WTC11 (cell line): Measurements from ENCODE around the gene ZNF14. TPM values are rescaled to one million over a fixed set of nuclear protein-coding genes. Genes with fewer than 3 reads are reported as not detected.

ENCODE experiments used
- ATAC-seq: fragments of 200-7000 bp; cut with Tn5 transposase; 2 replicates; pipeline ENCODE4 v1.10.0; 2021; ENCODE audit warnings: mild to moderate bottlenecking, moderate library complexity
- CTCF ChIA-PET: fragments of 300-600 bp; sonication (Branson Sonifier 250); formaldehyde crosslinking; loops from one replicate; lab custom pipeline; 2021; ENCODE audit warnings: antibody characterized with exemption; lab: Charles Lee
- POLR2A ChIA-PET: fragments of 350-600 bp; sonication (Branson Sonifier 250); formaldehyde crosslinking; loops from one replicate; lab custom pipeline; 2021; ENCODE audit warnings: antibody characterized with exemption; lab: Charles Lee
- DNase-seq: peaks from one replicate; pipeline ENCODE4 v3.0.0; 2021; ENCODE audit warnings: low spot score
- H3K27ac Mint-ChIP-seq: 2 replicates; pipeline ENCODE4 v1.8.0; 2021; ENCODE audit warnings: mixed read lengths
- H3K27me3 Mint-ChIP-seq: 2 replicates; pipeline ENCODE4 v1.8.0; 2021; ENCODE audit warnings: low read depth, mild to moderate bottlenecking, moderate library complexity, mixed read lengths
- H3K36me3 Mint-ChIP-seq: 2 replicates; pipeline ENCODE4 v1.8.0; 2021; ENCODE audit warnings: mixed read lengths
- H3K4me1 Mint-ChIP-seq: 2 replicates; pipeline ENCODE4 v1.8.0; 2022; ENCODE audit warnings: mixed read lengths
- H3K4me3 Mint-ChIP-seq: 2 replicates; pipeline ENCODE4 v1.8.0; 2021; ENCODE audit warnings: mild to moderate bottlenecking, moderate library complexity, mixed read lengths
- H3K9me3 Mint-ChIP-seq: 2 replicates; pipeline ENCODE4 v1.8.0; 2021; ENCODE audit warnings: mixed read lengths
- CREB1 ChIP-seq: sonication (generic); formaldehyde crosslinking; IDR thresholded peaks from 2 replicates; pipeline ENCODE4 v1.8.0; 2023; ENCODE audit warnings: mild to moderate bottlenecking, missing genetic modification reagents
- CREM ChIP-seq: sonication (generic); formaldehyde crosslinking; IDR thresholded peaks from 2 replicates; pipeline ENCODE4 v1.8.1; 2022; ENCODE audit warnings: mild to moderate bottlenecking, missing genetic modification reagents, moderate library complexity
- E2F1 ChIP-seq: sonication (generic); formaldehyde crosslinking; IDR thresholded peaks from 2 replicates; pipeline ENCODE4 v1.8.0; 2022; ENCODE audit warnings: mild to moderate bottlenecking, missing genetic modification reagents
- ERG ChIP-seq: fragments of 250-450 bp; sonication (Bioruptor Pico); IDR thresholded peaks from 2 replicates; pipeline ENCODE4 v1.8.0; 2021; ENCODE audit warnings: mild to moderate bottlenecking
- ETV6 ChIP-seq: sonication (generic); formaldehyde crosslinking; IDR thresholded peaks from 2 replicates; pipeline ENCODE4 v1.8.1; 2022; ENCODE audit warnings: mild to moderate bottlenecking, missing genetic modification reagents
- FOXJ3 ChIP-seq: sonication (generic); formaldehyde crosslinking; IDR thresholded peaks from 2 replicates; pipeline ENCODE4 v1.9.0; 2021; ENCODE audit warnings: missing genetic modification reagents, mild to moderate bottlenecking, borderline replicate concordance
- FOXK1 ChIP-seq: sonication (generic); formaldehyde crosslinking; IDR thresholded peaks from 2 replicates; pipeline ENCODE4 v1.8.0; 2022; ENCODE audit warnings: mild to moderate bottlenecking, moderate library complexity, missing genetic modification reagents
- FOXP4 ChIP-seq: sonication (generic); formaldehyde crosslinking; IDR thresholded peaks from 2 replicates; pipeline ENCODE4 v1.8.0; 2022; ENCODE audit warnings: mild to moderate bottlenecking, missing genetic modification reagents
- GABPB1 ChIP-seq: sonication (generic); formaldehyde crosslinking; IDR thresholded peaks from 2 replicates; pipeline ENCODE4 v1.8.1; 2023; ENCODE audit warnings: mild to moderate bottlenecking, missing genetic modification reagents
- GRHL2 ChIP-seq: fragments of 250-450 bp; sonication (Bioruptor Pico); IDR thresholded peaks from 2 replicates; pipeline ENCODE4 v1.8.0; 2022; ENCODE audit warnings: mild to moderate bottlenecking, moderate library complexity; ENCODE audit not compliant: insufficient replicate concordance, severe bottlenecking
- HMGXB4 ChIP-seq: sonication (generic); formaldehyde crosslinking; IDR thresholded peaks from 2 replicates; pipeline ENCODE4 v1.8.1; 2023; ENCODE audit warnings: mild to moderate bottlenecking, moderate library complexity, missing genetic modification reagents
- IRF1 ChIP-seq: sonication (generic); formaldehyde crosslinking; IDR thresholded peaks from 2 replicates; pipeline ENCODE4 v1.8.0; 2023; ENCODE audit warnings: missing genetic modification reagents
- JUN ChIP-seq: sonication (generic); formaldehyde crosslinking; IDR thresholded peaks from 2 replicates; pipeline ENCODE4 v1.8.0; 2023; ENCODE audit warnings: mild to moderate bottlenecking, missing genetic modification reagents
- NFE2L1 ChIP-seq: sonication (generic); formaldehyde crosslinking; IDR thresholded peaks from 2 replicates; pipeline ENCODE4 v1.8.1; 2023; ENCODE audit warnings: missing genetic modification reagents
- PRDM15 ChIP-seq: sonication (generic); formaldehyde crosslinking; IDR thresholded peaks from 2 replicates; pipeline ENCODE4 v1.8.0; 2022; ENCODE audit warnings: missing genetic modification reagents
- SP1 ChIP-seq: sonication (generic); formaldehyde crosslinking; conservative IDR thresholded peaks from 2 replicates; pipeline ENCODE4 v1.8.1; 2022; ENCODE audit warnings: missing genetic modification reagents
- STAT6 ChIP-seq: sonication (generic); formaldehyde crosslinking; conservative IDR thresholded peaks from 2 replicates; pipeline ENCODE4 v1.8.1; 2023; ENCODE audit warnings: mild to moderate bottlenecking, low read depth, missing genetic modification reagents, moderate library complexity
- ZNF219 ChIP-seq: sonication (generic); formaldehyde crosslinking; IDR thresholded peaks from 2 replicates; pipeline ENCODE4 v1.8.0; 2023; ENCODE audit warnings: missing genetic modification reagents, mild to moderate bottlenecking, borderline replicate concordance
- ZNF232 ChIP-seq: sonication (generic); formaldehyde crosslinking; IDR thresholded peaks from 2 replicates; pipeline ENCODE4 v1.8.0; 2022; ENCODE audit warnings: mild to moderate bottlenecking, missing genetic modification reagents
- total RNA-seq: library from RNA; stranded (reverse); gene quantifications from 3 replicates; pipeline ENCODE4 v1.2.3, GENCODE V29; 2021

ZNF14 gene
- total RNA-seq, 1 experiment from 2014 or later: 5.7 TPM

GRCh38 chr19:19663256-19664120 lies 69.4 kb downstream of the ZNF14 start, which contains the start of gene ATP13A1:
TSS of gene ATP13A1 (minus strand) at chr19:19663676. CDS start at chr19:19663666, 10 bp downstream.
- DNase-seq (peak; percentile 88), ATAC-seq (peak; percentile 77)
- peak within 1 kb of the TSS; percentile 97 for H3K27ac Mint-ChIP-seq
- H3K36me3 Mint-ChIP-seq: peaks cover 15% of the 10 kb centered on the region
- no peaks in the 10 kb centered on the region; the same call in 1 of the 2 replicates for H3K27me3 Mint-ChIP-seq
- H3K4me3 Mint-ChIP-seq: peak within 1 kb of the TSS; percentile 94
- no peaks in the 10 kb centered on the region for H3K9me3 Mint-ChIP-seq
- ChIA-PET CTCF (interaction anchor here (0.6 to 2.3 kb wide), 4 partner anchors 20 to 131 kb away, joined by 3 to 10 read pairs (median 8); partner anchors contain the start of gene GMIP), POLR2A (interaction anchor here (0.5 to 1.1 kb wide), 7 partner anchors 19 to 202 kb away, joined by 3 to 8 read pairs (median 4); partner anchors contain the start of genes GMIP, LPAR2, ZNF253 and ZNF506)
- H3K4me1 Mint-ChIP-seq: peaks cover 23% of the 10 kb centered on the region
- TF ChIP-seq CREB1 (CRISPR knock-in tag) (no peak), ETV6 (CRISPR knock-in tag) (peak; percentile 83; the same call in 1 of the 2 replicates), PRDM15 (no peak), CREM (peak; percentile 69; the same call in 1 of the 2 replicates), ERG (CRISPR knock-in tag) (no peak), HMGXB4 (CRISPR knock-in tag) (peak; percentile 27; the same call in 1 of the 2 replicates), STAT6 (CRISPR knock-in tag) (0 out of 2 replicates have a peak, but pooled peaks have one; percentile 88), ZNF232 (CRISPR knock-in tag) (0 out of 2 replicates have a peak, but pooled peaks have one; percentile 13), E2F1 (CRISPR knock-in tag) (no peak), FOXK1 (CRISPR knock-in tag) (peak; percentile 43; the same call in 1 of the 2 replicates), FOXJ3 (CRISPR knock-in tag) (no peak), ZNF219 (CRISPR knock-in tag) (no peak), GRHL2 (CRISPR knock-in tag) (no peak), IRF1 (CRISPR knock-in tag) (peak; percentile 40; the same call in 1 of the 2 replicates), GABPB1 (CRISPR knock-in tag) (peak; percentile 59; the same call in 1 of the 2 replicates), NFE2L1 (CRISPR knock-in tag) (0 out of 2 replicates have a peak, but pooled peaks have one; percentile 57), JUN (no peak; the same call in 1 of the 2 replicates), FOXP4 (CRISPR knock-in tag) (peak; percentile 67), SP1 (CRISPR knock-in tag) (peak; percentile 89)
